Neural progenitor cell (in vitro differentiated cells): Measurements from ENCODE around the gene LIN7B. TPM values are rescaled to one million over a fixed set of nuclear protein-coding genes. Genes with fewer than 3 reads are reported as not detected.
"Not testable (repeated sequence)": the region's sequence is repeated elsewhere in the genome, so short reads cannot be mapped to it uniquely, and the experiment has no call there.

Source experiments
- DNase-seq: peaks from one replicate; pipeline ENCODE4 v3.0.0-alpha.2; 2016; ENCODE audit warnings: low spot score
- H2AFZ ChIP-seq: fragments of 200-600 bp; sonication (generic); replicated peaks from 2 replicates; pipeline ENCODE4 v1.6.1; 2016; ENCODE audit warnings: antibody characterized with exemption
- H3F3A ChIP-seq: fragments of 200-600 bp; sonication (generic); 2 replicates; pipeline ENCODE4 v1.6.1; 2016; ENCODE audit warnings: antibody characterized with exemption, low read depth
- H3K27ac ChIP-seq: fragments of 200-600 bp; sonication (generic); 2 replicates; pipeline ENCODE4 v1.5.1; 2016; ENCODE audit warnings: mild to moderate bottlenecking
- H3K27me3 ChIP-seq: fragments of 200-600 bp; sonication (generic); 2 replicates; pipeline ENCODE4 v1.6.1; 2016; ENCODE audit warnings: mild to moderate bottlenecking, moderate library complexity
- H3K36me3 ChIP-seq: fragments of 200-600 bp; sonication (generic); 2 replicates; pipeline ENCODE4 v1.5.1; 2016
- H3K4me1 ChIP-seq: fragments of 200-600 bp; sonication (generic); 2 replicates; pipeline ENCODE4 v1.6.1; 2016; ENCODE audit warnings: mixed run types
- H3K4me2 ChIP-seq: fragments of 200-600 bp; sonication (generic); 2 replicates; pipeline ENCODE4 v1.6.1; 2016
- H3K4me3 ChIP-seq: fragments of 200-600 bp; sonication (generic); 2 replicates; pipeline ENCODE4 v1.5.1; 2016
- H3K79me2 ChIP-seq: fragments of 200-600 bp; sonication (generic); 2 replicates; pipeline ENCODE4 v1.6.1; 2016; ENCODE audit warnings: low read depth
- H3K9ac ChIP-seq: fragments of 200-600 bp; sonication (generic); 2 replicates; pipeline ENCODE4 v1.6.1; 2016
- H3K9me3 ChIP-seq: fragments of 200-600 bp; sonication (generic); 2 replicates; pipeline ENCODE4 v1.5.1; 2016; ENCODE audit warnings: low read depth
- H4K20me1 ChIP-seq: fragments of 200-600 bp; sonication (generic); 2 replicates; pipeline ENCODE4 v1.6.1; 2016; ENCODE audit warnings: low read depth
- H3K27ac Mint-ChIP-seq: 3 replicates; pipeline ENCODE4 v1.8.0; 2021; ENCODE audit warnings: mixed read lengths
- H3K27me3 Mint-ChIP-seq: 2 replicates; pipeline ENCODE4 v1.8.0; 2022; ENCODE audit warnings: low read depth, mild to moderate bottlenecking, inconsistent platforms, moderate library complexity, mixed read lengths; ENCODE audit not compliant: insufficient read depth
- H3K36me3 Mint-ChIP-seq: 3 replicates; pipeline ENCODE4 v1.8.0; 2021; ENCODE audit warnings: mixed read lengths
- H3K4me1 Mint-ChIP-seq: 3 replicates; pipeline ENCODE4 v1.8.0; 2021; ENCODE audit warnings: mixed read lengths
- H3K4me3 Mint-ChIP-seq: 3 replicates; pipeline ENCODE4 v1.8.0; 2021; ENCODE audit warnings: mild to moderate bottlenecking, moderate library complexity, mixed read lengths
- H3K9me3 Mint-ChIP-seq: 3 replicates; pipeline ENCODE4 v1.8.0; 2020; ENCODE audit warnings: mixed read lengths
- EZH2 ChIP-seq: fragments of 200-600 bp; sonication (generic); IDR thresholded peaks from 2 replicates; pipeline ENCODE4 v1.6.1; 2017; ENCODE audit warnings: antibody characterized with exemption, mild to moderate bottlenecking, moderate library complexity
- EZH2phosphoT487 ChIP-seq: fragments of 200-600 bp; sonication (generic); IDR thresholded peaks from 2 replicates; pipeline ENCODE4 v1.6.1; 2017; ENCODE audit warnings: antibody characterized with exemption
- total RNA-seq: library from RNA; depleted of rRNA; stranded (reverse); fragments of >200 nt; gene quantifications from 2 replicates; pipeline ENCODE4 v1.2.3, GENCODE V29; 2015; ENCODE audit warnings: low replicate concordance
- TF ChIP-seq, protein P1 (sequence below): fragments of 200-600 bp; sonication (generic); IDR thresholded peaks from 2 replicates; pipeline ENCODE4 v1.5.1; 2017; ENCODE audit warnings: antibody characterized with exemption, mild to moderate bottlenecking

LIN7B gene
- total RNA-seq, 1 donor from 2014 or later, result 9.7 TPM

DNA sequence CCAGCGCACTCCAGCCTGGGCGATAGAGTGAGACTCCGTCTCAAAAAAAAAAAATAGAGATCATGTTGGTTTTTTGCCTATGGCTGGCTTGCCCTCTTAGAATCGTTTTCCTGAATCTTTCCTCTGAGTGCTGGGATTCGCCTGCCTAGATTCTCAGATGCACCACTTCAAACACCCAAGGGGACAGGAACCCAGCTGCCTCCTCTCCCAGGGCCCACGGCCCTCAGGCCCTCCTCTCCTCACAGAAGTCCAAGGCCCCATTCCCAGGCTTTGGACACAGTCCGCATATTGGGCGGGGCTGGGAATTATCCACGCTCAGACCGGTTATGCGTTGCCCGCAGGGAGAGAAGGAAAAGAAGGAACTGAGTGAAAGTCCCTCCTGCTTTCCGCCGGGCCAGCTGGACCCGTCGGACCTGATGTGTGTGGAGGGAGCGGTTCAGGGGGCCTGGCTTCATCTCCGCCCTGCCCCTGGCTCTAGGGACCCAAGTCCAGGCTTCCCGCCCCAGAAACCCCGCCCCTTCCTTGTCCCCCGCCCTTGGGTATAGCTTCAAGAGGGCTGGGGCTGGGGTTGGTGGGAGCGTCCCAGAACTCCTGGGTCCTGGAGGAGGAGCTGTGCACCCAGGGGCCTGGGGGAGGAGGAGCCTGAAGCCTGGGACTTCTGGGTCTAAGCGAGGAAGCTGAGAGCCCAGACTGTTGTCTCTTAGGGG, 11.0 kb downstream of the LIN7B start:
- H3K9me3 Mint-ChIP-seq, result peaks cover 2% of the 10 kb centered on the region
- Histone ChIP-seq H3F3A (peaks cover 12% of the 10 kb centered on the region), H3K4me3 (no peak overlapping the region), H3K27me3 (peaks cover 38% of the 10 kb centered on the region), H3K9me3 (no peaks in the 10 kb centered on the region), H3K36me3 (no peaks in the 10 kb centered on the region), H3K9ac (no peak overlapping the region), H4K20me1 (peaks cover 7% of the 10 kb centered on the region), H2AFZ (peak overlapping the region; percentile 89), H3K4me1 (no peaks in the 10 kb centered on the region), H3K27ac (no peak overlapping the region), H3K79me2 (no peaks in the 10 kb centered on the region), H3K4me2 (peak overlapping the region; percentile 49)
- peak; percentile 45 for DNase-seq
- no peak for TF ChIP-seq EZH2phosphoT487
- TF ChIP-seq, protein P1, sequence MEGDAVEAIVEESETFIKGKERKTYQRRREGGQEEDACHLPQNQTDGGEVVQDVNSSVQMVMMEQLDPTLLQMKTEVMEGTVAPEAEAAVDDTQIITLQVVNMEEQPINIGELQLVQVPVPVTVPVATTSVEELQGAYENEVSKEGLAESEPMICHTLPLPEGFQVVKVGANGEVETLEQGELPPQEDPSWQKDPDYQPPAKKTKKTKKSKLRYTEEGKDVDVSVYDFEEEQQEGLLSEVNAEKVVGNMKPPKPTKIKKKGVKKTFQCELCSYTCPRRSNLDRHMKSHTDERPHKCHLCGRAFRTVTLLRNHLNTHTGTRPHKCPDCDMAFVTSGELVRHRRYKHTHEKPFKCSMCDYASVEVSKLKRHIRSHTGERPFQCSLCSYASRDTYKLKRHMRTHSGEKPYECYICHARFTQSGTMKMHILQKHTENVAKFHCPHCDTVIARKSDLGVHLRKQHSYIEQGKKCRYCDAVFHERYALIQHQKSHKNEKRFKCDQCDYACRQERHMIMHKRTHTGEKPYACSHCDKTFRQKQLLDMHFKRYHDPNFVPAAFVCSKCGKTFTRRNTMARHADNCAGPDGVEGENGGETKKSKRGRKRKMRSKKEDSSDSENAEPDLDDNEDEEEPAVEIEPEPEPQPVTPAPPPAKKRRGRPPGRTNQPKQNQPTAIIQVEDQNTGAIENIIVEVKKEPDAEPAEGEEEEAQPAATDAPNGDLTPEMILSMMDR, result no peak
- no peak for TF ChIP-seq EZH2
- peaks cover 24% of the 10 kb centered on the region for H3K4me1 Mint-ChIP-seq
- H3K27me3 Mint-ChIP-seq, result peaks cover 21% of the 10 kb centered on the region
- peak overlapping the region; percentile 37 for H3K27ac Mint-ChIP-seq
- no peak overlapping the region for H3K4me3 Mint-ChIP-seq
- peaks cover 1% of the 10 kb centered on the region for H3K36me3 Mint-ChIP-seq

DNA sequence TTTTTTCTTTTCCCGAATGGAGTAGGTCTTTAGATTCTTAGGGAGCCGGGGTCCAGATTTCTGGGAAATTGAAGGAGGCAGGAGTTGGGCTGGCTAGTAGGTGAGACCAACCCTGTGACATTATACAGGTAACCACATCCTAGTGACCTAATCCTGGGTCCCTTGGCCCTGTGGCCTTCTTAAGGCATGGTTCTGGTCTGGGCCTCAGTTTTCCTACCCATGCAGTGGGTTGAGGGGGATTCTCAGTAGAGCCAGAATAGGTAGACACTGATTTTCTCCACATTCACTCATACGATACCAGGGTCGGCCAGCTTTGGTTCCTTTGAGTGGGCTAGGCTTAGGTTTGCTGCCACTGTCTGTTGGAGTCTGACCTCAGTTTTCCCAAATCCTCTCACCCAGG, 12.4 kb downstream of the LIN7B start:
- Histone ChIP-seq H4K20me1 (no peaks in the 10 kb centered on the region), H3K4me3 (no peak overlapping the region), H2AFZ (no peak overlapping the region), H3K79me2 (no peaks in the 10 kb centered on the region), H3F3A (peaks cover 12% of the 10 kb centered on the region), H3K9ac (no peak overlapping the region), H3K36me3 (no peaks in the 10 kb centered on the region), H3K27me3 (peaks cover 24% of the 10 kb centered on the region), H3K4me1 (no peaks in the 10 kb centered on the region), H3K27ac (no peak overlapping the region), H3K4me2 (no peak overlapping the region), H3K9me3 (no peaks in the 10 kb centered on the region)
- DNase-seq, result no peak
- Mint-ChIP-seq H3K27ac (no peak overlapping the region), H3K4me3 (no peak overlapping the region), H3K36me3 (peaks cover 1% of the 10 kb centered on the region), H3K9me3 (peaks cover 2% of the 10 kb centered on the region), H3K4me1 (peaks cover 18% of the 10 kb centered on the region), H3K27me3 (peaks cover 15% of the 10 kb centered on the region)
- no peak for TF ChIP-seq EZH2
- TF ChIP-seq EZH2phosphoT487, result no peak
- TF ChIP-seq, protein P1, result no peak

DNA sequence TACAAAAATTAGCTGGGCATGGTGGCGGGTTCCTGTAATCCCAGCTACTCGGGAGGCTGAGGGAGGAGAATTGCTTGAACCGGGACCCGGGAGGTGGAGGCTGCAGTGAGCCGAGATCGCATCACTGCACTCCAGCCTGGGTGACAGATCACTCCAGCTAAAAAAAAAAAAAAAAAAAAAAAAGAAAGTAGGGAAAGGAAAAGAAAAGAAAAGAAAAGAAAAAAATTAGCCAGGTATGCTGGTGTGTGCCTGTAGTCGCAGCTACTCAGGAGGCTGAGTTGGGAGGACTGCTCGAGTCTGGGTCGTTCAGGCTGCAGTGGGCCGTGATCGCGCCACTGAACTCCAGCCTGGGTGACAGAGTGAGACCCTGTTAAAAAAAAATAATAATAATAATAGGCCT, 13.1 kb downstream of the LIN7B start:
- H3K9me3 ChIP-seq, H3K36me3 ChIP-seq, H3K9ac ChIP-seq, H3K27ac Mint-ChIP-seq, H3K36me3 Mint-ChIP-seq, H3K4me3 Mint-ChIP-seq, H3K79me2 ChIP-seq, DNase-seq, H2AFZ ChIP-seq, H3K4me1 ChIP-seq, H3K9me3 Mint-ChIP-seq, H4K20me1 ChIP-seq, H3K27ac ChIP-seq: not testable (repeated sequence)
- H3K4me2 ChIP-seq, result peak overlapping the region; percentile 70
- Mint-ChIP-seq H3K4me1 (peaks cover 18% of the 10 kb centered on the region), H3K27me3 (peaks cover 15% of the 10 kb centered on the region)
- peak overlapping the region; percentile 39 for H3K4me3 ChIP-seq
- peaks cover 12% of the 10 kb centered on the region for H3F3A ChIP-seq
- peaks cover 17% of the 10 kb centered on the region for H3K27me3 ChIP-seq
